ENCODE measurements around the gene ADPRH.
"Not testable (repeated sequence)": the region's sequence is repeated elsewhere in the genome, so short reads cannot be mapped to it uniquely, and the experiment has no call there.

The ADPRH gene

GRCh38 chr3:119560160-119560559 lies 19.1 kb upstream of the ADPRH start:
- no peak for DNase-seq

DNA sequence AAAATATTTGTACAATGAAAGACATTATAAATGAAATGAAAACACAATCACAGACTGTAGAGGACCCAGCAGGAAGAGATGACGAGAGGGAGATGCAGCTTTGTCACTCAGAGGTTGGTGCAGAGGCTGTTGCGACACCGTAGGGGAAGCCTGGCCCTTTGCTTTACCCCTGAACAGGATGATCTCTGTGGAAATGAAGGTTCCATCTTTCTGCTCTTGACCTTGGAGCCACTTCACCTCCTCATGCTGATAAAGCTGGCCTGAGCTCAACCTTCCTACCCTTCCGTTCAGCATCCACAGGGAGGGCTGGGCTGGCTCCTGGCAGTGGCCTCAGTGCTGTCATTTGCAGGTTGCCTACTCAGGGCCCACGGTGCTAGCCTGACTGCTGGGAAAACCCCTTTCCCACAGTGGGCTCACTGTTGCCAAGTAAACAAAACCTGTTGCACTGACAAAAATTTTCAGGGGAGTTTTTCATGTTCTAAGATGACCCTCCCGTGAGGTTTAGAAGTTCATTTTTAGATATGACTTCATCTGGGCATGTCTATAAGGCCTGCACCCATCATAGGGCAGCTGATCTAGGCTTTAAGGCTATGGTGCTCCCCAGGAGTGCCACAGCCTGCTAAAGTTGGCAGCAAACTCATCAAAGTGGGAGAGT lies 16.9 kb upstream of the ADPRH start:
- no peak for DNase-seq

GRCh38 chr3:119563334-119563733 lies 16.0 kb upstream of the ADPRH start:
- DNase-seq = not testable (repeated sequence)

DNA sequence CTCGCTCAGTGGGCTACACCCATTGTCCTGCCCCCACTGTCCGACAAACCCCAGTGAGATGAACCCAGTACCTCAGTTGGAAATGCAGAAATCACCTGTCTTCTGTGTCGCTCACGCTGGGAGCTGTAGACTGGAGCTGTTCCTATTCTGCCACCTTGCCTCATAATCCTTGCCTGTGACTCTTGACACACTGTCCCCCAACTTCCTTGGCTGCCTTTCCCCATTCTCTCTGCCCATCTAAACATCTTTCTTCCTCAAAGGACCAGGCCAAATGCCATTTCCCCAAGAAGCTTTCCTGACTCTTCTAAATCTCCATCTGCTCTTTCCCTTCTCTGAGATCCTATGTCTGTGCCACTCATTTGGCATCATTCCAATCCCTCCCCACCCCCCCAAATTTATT lies 10.1 kb upstream of the ADPRH start:
- DNase-seq = no peak

- no peak for DNase-seq
These were observed 9.1 kb upstream of the ADPRH start for GRCh38 chr3:119570229-119570628.

DNA sequence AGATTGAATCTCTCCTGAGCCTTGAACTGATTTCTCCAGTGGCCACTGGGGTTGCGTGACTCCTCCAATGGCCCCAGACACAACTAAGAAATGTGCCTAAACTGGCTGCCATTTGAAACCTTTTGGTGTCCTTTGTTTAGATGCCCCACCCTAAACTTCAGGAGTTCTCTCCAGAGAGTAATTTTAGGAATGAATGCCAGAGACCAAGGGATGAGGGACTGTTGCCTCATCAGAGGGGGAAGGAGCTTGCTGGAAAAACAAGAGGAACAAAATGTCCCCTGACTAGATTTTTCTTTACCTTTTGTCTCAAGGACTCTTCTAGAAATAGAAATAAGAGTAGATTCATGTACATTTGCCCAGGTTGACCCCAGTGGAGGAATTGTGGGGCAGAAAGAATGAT lies 8.1 kb upstream of the ADPRH start:
- no peak for DNase-seq

- no peak for DNase-seq
These were observed 7.6 kb upstream of the ADPRH start for GRCh38 chr3:119571688-119572087.

- DNase-seq = no peak
These were observed 3.8 kb upstream of the ADPRH start for GRCh38 chr3:119575507-119575906.

GRCh38 chr3:119580067-119580760 lies 922 bp downstream of the ADPRH start:
- DNase-seq = peak; percentile 61

DNA sequence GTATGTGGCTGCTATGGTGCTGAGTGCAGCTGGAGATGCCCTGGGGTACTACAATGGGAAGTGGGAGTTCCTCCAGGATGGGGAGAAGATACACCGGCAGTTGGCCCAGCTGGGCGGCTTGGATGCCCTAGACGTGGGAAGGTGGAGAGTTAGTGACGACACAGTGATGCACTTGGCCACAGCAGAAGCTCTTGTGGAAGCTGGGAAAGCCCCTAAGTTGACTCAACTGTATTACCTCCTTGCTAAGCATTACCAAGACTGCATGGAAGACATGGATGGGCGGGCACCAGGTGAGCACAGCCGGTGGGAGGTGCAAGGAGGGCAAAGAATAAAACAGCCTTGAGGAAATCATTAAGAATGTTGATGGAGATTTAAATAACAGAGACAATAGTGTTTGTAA lies 2.9 kb downstream of the ADPRH start:
- no peak for DNase-seq

- DNase-seq = no peak
These were observed 5.9 kb downstream of the ADPRH start for GRCh38 chr3:119585208-119585607.

- DNase-seq = no peak
These were observed 6.7 kb downstream of the ADPRH start for GRCh38 chr3:119585856-119586570.

- DNase-seq = no peak
These were observed 7.5 kb downstream of the ADPRH start for GRCh38 chr3:119586733-119587172.

GRCh38 chr3:119588112-119588511 lies 8.8 kb downstream of the ADPRH start:
- no peak for DNase-seq

GRCh38 chr3:119589102-119589773 lies 9.9 kb downstream of the ADPRH start:
- DNase-seq = no peak

GRCh38 chr3:119590706-119591105 lies 11.4 kb downstream of the ADPRH start:
- DNase-seq = no peak

DNA sequence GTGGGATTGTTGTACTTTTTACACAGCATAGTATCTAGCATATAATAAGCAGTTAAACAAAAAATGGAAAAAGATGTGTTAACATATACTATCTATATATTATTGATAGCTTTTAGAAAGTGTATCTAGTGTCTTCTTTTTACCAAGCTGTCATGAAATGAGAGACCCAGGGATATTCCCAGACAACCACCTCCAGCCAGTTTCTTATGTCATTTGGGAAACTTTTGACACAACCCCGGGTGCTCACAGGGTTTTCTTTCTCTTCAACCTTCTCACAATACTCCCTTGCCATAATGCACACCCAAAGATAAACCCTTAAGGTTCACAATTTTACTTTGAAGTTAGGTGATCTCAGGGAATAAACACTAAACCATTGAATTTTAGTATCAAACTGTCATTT lies 13.6 kb downstream of the ADPRH start:
- DNase-seq = no peak

DNA sequence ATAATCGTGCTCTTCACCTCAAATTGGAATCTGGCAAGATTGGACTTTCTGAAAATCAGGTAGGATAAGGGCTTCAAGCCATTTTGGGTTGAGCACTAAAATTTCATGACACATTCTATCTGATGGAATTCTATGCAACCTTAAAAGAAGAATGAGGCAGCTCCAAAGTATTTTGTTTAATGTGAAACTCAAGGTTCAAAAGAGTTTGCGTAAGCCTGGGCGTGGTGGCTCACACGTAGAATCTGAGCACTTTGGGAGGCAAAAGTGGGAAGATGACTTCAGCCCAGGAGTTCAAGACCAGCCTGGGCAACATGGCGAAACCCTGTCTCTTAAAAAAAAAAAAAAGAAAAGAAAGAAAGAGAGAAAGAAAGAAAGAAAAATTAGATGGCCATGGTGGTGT lies 14.8 kb downstream of the ADPRH start:
- DNase-seq = no peak

- DNase-seq = not testable (repeated sequence)
These were observed 15.6 kb downstream of the ADPRH start for GRCh38 chr3:119594929-119595328.

- DNase-seq = no peak
These were observed 16.5 kb downstream of the ADPRH start for GRCh38 chr3:119595639-119596334.

- DNase-seq = no peak
These were observed 17.1 kb downstream of the ADPRH start for GRCh38 chr3:119596398-119596797.

GRCh38 chr3:119597548-119598288 lies 18.4 kb downstream of the ADPRH start, which contains the start of gene PLA1A:
PLA1A (plus strand) TSS chr3:119597885; CDS start chr3:119597914, 29 bp downstream.
- no peak for DNase-seq
